ENCODE results near the gene FOS.
A peak's percentile ranks its signal among the peaks of the same experiment; 100 is the strongest.
"Not testable (repeated sequence)": the region's sequence is repeated elsewhere in the genome, so short reads cannot be mapped to it uniquely, and the experiment has no call there.

Gene FOS

DNA sequence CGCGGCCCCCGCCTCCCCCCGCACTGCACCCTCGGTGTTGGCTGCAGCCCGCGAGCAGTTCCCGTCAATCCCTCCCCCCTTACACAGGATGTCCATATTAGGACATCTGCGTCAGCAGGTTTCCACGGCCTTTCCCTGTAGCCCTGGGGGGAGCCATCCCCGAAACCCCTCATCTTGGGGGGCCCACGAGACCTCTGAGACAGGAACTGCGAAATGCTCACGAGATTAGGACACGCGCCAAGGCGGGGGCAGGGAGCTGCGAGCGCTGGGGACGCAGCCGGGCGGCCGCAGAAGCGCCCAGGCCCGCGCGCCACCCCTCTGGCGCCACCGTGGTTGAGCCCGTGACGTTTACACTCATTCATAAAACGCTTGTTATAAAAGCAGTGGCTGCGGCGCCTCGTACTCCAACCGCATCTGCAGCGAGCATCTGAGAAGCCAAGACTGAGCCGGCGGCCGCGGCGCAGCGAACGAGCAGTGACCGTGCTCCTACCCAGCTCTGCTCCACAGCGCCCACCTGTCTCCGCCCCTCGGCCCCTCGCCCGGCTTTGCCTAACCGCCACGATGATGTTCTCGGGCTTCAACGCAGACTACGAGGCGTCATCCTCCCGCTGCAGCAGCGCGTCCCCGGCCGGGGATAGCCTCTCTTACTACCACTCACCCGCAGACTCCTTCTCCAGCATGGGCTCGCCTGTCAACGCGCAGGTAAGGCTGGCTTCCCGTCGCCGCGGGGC is at the start of gene FOS:
TSS of gene FOS (plus strand) at position 407 of the 731 bp plus-strand sequence. CDS start at position 562, 155 bp downstream.
- DNase-seq (ENCODE audit: low read depth in 1 of 2, low spot score in 1 of 2): peak; percentile 97 to 99
- in situ Hi-C loops (cut with HindIII; ENCODE audit: low pct_unique_long_range_greater_than_20kb, low sequenced_read_pairs): no loop called here
- peak; percentile 84 for TF ChIP-seq JUND (IDR thresholded peaks at IDR 0.05; ENCODE audit: low read depth)

DNA sequence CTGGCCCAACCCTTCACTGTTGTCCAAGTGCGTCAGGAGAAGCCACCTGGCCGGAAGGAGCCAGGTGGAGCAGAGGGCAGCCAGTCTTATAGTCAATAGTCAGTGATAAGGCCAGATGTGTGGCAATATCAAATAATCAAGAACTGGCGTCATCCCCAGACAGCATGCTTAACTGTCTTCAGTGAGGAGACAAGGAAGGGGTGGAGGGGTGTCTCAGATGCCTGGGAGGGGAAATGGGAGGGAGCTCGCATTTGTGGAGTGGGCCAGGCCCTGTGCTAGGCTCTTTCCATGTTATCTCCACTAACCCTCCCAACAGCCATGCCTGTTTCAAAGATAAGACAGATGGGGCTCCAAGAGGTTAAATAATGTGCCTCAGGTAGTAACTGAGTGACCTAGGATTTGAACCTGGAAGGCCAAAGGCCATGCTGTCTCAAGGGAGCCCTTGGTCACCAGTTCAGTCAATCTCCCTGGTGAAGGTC is 48.9 kb upstream of the FOS start:
- DNase-seq (ENCODE audit: low read depth in 1 of 2, low spot score in 1 of 2): no peak
- TF ChIP-seq JUND (IDR thresholded peaks at IDR 0.05; ENCODE audit: low read depth): no peak
- in situ Hi-C loops (cut with HindIII; ENCODE audit: low pct_unique_long_range_greater_than_20kb, low sequenced_read_pairs): no loop called here

DNA sequence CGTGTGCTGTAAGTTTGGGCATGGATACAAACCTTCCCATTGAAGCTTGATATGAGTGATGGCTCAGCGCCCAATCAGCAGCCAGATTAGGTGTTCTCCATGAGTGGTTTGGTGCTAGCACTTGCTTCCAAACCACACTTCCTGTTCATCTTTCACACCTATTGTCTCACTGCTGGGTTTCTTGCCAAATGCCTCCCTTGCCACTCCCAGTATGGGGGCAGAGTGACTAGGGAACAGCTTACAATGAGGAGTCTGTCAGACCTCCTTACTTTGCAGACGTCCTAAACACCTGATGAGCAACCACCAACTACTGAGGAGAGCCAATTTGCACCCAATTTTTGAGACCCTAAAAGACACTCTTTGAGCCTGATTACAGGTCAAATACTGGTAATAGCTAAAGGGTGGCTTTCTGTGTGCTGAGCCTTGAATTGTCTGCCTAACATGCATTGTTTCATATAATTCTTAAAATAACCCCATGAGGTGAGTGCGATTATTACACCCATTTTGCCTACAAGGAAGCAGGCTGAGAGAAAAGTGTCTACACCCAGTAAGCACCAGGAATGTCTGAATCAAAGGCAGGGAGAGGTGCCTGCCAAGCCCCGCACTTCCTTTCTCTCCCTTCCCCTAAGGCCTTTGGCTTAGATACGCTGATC is 48.4 kb upstream of the FOS start:
- no peak for TF ChIP-seq JUND (IDR thresholded peaks at IDR 0.05; ENCODE audit: low read depth)
- in situ Hi-C loops (cut with HindIII; ENCODE audit: low pct_unique_long_range_greater_than_20kb, low sequenced_read_pairs): no loop called here
- DNase-seq (ENCODE audit: low read depth in 1 of 2, low spot score in 1 of 2): peak in 1 of 2 experiments; percentile 76

DNA sequence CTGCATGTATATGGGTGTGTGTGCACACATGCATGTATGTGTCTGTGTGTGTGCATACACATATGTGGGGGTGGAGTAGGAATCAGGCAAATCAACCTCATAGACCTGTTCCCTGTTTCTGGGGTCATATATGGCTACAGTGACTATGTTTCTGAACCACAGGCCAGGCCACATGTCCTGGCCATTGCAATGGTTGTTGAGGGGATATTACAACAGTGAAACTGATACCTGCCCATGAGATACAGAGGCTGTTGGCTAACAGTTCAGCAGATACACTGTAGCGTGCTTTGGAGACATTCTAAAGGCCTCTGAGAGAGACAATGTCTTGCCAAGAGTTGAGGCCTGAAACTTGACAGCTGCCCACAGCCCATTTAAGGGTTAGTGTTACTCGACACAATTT is 47.3 kb upstream of the FOS start:
- DNase-seq (ENCODE audit: low read depth in 1 of 2, low spot score in 1 of 2): no peak
- TF ChIP-seq JUND (IDR thresholded peaks at IDR 0.05; ENCODE audit: low read depth): no peak
- in situ Hi-C loops (cut with HindIII; ENCODE audit: low pct_unique_long_range_greater_than_20kb, low sequenced_read_pairs): no loop called here

DNA sequence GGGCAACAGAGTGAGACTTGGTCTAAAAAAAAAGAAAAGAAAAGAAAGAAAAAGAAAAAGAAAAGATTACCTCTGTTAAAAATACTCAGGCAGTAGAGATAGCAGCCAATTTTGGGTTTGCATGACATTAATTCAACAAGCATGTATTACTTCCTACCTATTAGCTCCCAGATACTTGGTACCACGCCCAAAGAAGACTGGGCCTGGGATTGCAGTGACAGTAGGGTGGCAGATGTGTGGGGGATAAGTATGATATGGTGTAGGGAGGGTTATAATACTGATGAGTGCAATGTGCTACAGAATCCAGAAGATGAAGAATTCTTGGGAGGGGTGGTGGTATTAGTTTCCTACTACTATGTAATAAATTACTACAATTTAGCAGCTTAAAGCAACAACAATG is 46.4 kb upstream of the FOS start:
- DNase-seq (ENCODE audit: low read depth in 1 of 2, low spot score in 1 of 2): no peak
- in situ Hi-C loops (cut with HindIII; ENCODE audit: low pct_unique_long_range_greater_than_20kb, low sequenced_read_pairs): no loop called here
- no peak for TF ChIP-seq JUND (IDR thresholded peaks at IDR 0.05; ENCODE audit: low read depth)

DNA sequence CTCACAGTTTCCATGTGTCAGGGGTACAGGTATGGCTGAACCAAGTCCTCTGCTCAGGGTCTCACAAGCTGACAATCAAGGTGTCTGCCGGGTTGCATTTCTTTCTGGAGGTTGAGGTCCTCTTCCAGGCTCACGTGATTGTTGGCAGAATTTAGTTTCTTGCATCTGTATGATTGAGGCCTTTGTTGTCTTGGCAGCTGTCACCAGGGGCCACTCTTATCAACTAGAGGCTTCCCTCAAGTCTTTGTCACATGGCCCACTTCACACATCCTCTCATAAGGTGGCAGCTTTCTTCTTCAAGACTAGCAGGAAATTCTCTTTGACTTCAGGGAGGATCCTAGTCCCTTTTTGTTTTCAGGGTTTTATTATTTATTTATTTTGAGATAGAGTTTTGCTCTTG is 46.0 kb upstream of the FOS start:
- DNase-seq (ENCODE audit: low read depth in 1 of 2, low spot score in 1 of 2): no peak
- no peak for TF ChIP-seq JUND (IDR thresholded peaks at IDR 0.05; ENCODE audit: low read depth)
- in situ Hi-C loops (cut with HindIII; ENCODE audit: low pct_unique_long_range_greater_than_20kb, low sequenced_read_pairs): no loop called here

DNA sequence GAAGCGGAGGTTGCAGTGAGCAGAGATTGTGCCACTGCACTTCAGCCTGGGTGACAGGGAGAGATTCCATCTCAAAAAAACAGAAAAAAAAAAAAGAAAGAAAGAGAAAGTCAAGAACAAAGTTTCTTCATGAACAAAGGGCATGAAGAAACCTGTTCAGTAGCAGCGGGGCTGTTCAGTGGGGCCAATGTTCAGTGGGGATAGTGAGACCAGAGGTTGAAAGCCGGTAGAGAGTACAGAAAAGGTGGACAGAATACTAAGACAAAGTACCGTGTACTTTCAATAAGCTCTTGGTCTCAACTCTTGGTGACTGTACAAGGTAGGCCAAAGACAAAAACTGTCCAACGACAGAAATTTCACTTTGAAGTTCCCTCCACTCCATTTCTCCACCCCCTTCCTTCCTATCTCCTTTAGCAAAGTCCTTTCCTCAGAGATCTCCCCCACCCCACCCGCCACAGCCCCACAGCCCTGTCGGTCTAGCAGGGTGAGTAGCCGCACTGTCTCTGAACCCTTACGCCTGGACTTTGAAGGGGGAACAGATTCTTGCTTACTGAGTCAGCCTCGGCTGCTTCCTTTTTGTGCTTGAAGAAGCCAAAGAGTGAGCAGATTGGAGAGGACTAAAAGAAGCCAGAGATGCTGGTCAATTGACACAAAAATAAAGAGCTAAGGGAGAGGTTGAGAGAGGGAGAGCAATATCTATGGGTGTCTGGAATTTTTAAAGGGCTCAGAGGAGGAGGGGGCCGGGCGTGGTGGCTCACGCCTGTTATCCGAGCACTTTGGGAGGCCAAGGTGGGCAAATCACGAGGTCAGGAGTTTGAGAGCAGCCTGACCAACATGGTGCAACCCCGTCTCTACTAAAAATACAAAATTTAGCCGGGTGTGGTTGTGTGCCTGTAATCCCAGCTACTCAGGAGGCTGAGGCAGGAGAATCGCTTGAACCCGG is 44.2 kb upstream of the FOS start:
- TF ChIP-seq JUND (IDR thresholded peaks at IDR 0.05; ENCODE audit: low read depth): no peak
- no peak for DNase-seq (ENCODE audit: low read depth in 1 of 2, low spot score in 1 of 2)
- in situ Hi-C loops (cut with HindIII; ENCODE audit: low pct_unique_long_range_greater_than_20kb, low sequenced_read_pairs): no loop called here

DNA sequence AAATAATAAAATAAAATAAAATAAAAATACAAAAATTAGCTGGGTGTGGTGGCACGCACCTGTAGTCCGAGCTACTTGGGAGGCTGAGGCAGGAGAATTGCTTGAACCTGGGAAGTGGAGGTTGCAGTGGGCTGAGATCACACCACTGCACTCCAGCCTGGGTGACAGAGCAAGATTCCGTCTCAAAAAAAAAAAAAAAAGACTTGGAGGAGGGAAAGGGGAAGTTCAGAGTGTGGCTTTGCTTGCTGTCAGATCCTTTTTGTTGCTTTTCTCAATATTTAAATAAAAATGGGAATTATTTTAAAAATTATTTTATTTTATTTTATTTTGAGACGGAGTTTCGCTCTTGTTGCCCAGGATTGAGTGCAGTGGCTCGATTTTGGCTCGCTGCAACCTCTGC is 43.4 kb upstream of the FOS start:
- in situ Hi-C loops (cut with HindIII; ENCODE audit: low pct_unique_long_range_greater_than_20kb, low sequenced_read_pairs); DNase-seq (ENCODE audit: low read depth in 1 of 2, low spot score in 1 of 2): not testable (repeated sequence)

DNA sequence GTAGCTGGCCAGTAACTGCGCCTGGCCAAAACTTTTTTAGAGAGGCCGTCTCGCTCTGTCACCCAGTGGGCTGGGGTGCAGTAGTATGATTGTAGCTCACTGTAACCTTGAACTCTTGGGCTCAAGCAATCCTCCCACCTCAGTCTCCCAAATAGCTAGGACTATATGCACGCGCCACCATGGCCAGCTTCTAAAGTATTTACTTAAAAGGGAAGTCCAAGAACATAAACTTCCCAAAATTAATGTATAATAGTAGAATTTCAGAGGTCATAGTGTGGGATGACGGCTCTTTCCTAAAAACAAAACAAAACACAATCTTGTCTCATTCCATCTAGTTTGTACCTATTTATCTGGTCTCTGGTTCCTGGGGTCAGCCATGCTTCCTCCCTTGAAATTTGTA is 42.2 kb upstream of the FOS start:
- TF ChIP-seq JUND (IDR thresholded peaks at IDR 0.05; ENCODE audit: low read depth): no peak
- in situ Hi-C loops (cut with HindIII; ENCODE audit: low pct_unique_long_range_greater_than_20kb, low sequenced_read_pairs): no loop called here
- DNase-seq (ENCODE audit: low read depth in 1 of 2, low spot score in 1 of 2): no peak

DNA sequence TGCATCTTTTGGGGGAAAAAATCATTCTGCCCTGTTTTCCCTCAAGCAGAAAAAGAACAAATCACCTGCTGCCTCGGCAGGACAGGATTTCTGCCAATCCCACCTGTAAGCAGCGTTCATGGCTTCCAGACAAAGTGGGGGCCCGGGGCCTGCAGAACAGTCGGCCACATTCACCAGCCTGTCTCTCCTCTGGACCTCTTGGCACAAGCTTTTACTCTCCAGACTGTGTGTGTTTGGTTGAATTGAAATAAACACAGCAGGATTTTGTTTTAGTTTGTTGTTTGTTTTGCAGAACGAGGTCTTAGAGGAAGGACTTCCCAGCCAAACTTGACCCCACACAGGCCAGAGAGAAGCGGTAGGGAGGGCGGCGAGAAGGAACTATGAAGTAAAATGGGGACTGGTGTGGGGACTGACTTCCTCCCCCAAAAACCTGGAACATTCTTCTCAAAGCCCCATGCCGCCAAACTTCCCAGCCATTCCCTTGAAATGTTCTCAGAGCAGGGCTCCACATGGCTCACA is 41.7 kb upstream of the FOS start:
- TF ChIP-seq JUND (IDR thresholded peaks at IDR 0.05; ENCODE audit: low read depth): no peak
- in situ Hi-C loops (cut with HindIII; ENCODE audit: low pct_unique_long_range_greater_than_20kb, low sequenced_read_pairs): no loop called here
- DNase-seq (ENCODE audit: low read depth in 1 of 2, low spot score in 1 of 2): no peak

DNA sequence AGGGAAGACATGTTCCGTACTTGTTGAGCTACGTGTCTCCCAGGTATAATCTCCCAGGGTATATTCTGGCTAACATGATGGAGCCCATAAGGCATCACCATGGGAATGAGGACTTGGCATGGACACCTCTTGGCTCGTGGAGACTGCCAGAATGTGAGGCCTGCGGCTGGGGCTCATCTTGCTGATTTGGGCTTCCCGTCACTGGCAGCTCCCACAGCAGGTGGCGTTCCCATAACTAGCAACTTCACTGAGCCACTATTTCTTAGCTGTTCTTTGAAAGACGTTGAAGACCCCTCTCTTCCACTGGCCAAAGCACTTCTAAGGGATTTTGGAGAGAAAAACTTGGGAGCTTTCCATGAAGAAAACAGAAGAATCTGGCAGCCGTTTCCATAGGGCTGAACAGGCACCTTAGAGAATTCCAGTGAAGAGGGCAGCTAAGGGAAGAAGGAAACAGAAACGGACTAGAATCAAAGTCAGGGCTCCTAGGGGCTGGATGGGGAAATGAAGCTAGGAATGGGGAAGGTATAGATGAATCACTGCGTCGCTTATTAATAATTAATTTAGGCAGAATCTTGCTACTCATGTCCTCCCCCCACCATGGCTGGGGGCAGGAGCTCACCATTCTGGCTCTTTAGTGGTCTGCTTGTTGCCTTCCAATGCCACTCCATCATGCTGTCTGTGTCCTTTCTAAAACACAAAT is 39.7 kb upstream of the FOS start:
- in situ Hi-C loops (cut with HindIII; ENCODE audit: low pct_unique_long_range_greater_than_20kb, low sequenced_read_pairs): no loop called here
- no peak for DNase-seq (ENCODE audit: low read depth in 1 of 2, low spot score in 1 of 2)
- no peak for TF ChIP-seq JUND (IDR thresholded peaks at IDR 0.05; ENCODE audit: low read depth)

DNA sequence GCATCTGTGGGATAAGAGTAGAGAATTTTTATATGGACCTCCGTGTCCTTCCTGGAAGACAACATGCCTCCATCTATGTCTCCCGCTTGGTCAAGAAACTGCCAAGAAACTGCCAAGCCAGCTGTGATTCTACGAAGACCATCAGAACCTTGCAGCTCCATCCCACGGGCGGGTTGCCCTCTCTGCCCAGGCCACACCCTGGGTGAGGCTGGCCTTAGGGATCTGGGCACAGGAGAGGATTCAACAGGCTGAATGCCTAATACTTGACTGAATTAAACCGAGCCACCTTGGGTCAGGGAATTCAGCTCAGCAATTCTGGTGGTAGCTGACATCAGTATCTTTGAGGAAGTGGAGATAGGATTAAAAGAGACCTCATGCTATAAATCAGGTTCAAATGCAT is 37.8 kb upstream of the FOS start:
- in situ Hi-C loops (cut with HindIII; ENCODE audit: low pct_unique_long_range_greater_than_20kb, low sequenced_read_pairs): no loop called here
- no peak for DNase-seq (ENCODE audit: low read depth in 1 of 2, low spot score in 1 of 2)
- TF ChIP-seq JUND (IDR thresholded peaks at IDR 0.05; ENCODE audit: low read depth): no peak
